IPS-NIHi7 (cell line): ENCODE measurements around the gene ODR4.
"Not testable (repeated sequence)": the region's sequence is repeated elsewhere in the genome, so short reads cannot be mapped to it uniquely, and the experiment has no call there.

Source experiments
- DNase-seq: peaks from one replicate; pipeline ENCODE4 v3.0.0; 2012; ENCODE audit warnings: mixed read lengths; ENCODE audit errors: extremely low spot score

Gene ODR4

GRCh38 chr1:186375152-186375928 is at the start of gene ODR4, which contains the start of gene TPR:
ODR4 (plus strand) TSS chr1:186375838; CDS start chr1:186379786, 3,948 bp downstream.
TPR (minus strand) TSS chr1:186375253; CDS start chr1:186375028, 225 bp downstream.
- peak; percentile 91 for DNase-seq

GRCh38 chr1:186326009-186326408 is 49.6 kb upstream of the ODR4 start:
- no peak for DNase-seq

- no peak for DNase-seq
Measured at GRCh38 chr1:186327331-186327730, 48.3 kb upstream of the ODR4 start.

GRCh38 chr1:186330758-186331157 is 44.9 kb upstream of the ODR4 start:
- no peak for DNase-seq

- no peak for DNase-seq
Measured at GRCh38 chr1:186337554-186337953, 38.1 kb upstream of the ODR4 start.

GRCh38 chr1:186340772-186341171 is 34.9 kb upstream of the ODR4 start:
- DNase-seq: no peak

GRCh38 chr1:186347837-186348691 is 27.6 kb upstream of the ODR4 start:
- not testable (repeated sequence) for DNase-seq

- DNase-seq: peak; percentile 20
Measured at GRCh38 chr1:186374303-186375151, 1.1 kb upstream of the ODR4 start.

DNA sequence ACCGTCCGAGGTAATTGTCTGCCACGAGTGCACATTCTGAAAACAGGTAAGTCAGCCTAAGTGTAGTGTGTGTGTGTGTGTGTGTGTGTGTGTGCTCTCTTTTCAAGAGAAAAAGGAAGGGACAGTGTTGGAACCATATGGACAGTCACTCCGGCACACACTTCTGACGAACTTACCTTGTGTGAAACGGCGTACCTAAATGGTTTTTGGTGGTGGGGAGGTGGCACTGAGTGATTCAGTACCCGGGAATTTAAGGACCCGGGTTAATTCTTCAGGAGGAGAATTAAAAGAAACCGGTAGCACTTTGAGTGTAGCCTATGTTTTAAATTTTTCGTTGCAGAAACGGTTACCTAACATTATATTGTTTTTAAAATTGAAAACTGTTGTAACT is 286 bp downstream of the ODR4 start:
- no peak for DNase-seq

GRCh38 chr1:186386725-186387383 is 11.2 kb downstream of the ODR4 start:
- DNase-seq: no peak

DNA sequence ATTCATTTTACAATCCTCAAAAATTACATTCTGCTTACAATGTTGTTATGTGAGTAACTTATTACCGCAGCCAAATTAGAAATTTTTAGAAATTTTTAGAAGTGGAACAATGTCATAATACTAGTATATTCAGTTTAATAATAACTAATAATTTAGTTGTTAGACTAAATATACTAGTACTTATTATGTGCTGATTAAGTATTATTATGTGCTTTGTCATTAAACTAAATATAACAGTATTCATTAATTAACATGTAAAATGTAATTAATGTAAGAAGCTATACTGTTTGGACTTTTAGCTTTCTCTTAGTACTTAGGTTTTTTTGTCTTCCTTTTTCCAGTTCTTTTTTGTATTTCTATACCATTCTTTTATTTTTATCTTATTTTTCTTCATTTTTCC is 15.3 kb downstream of the ODR4 start:
- DNase-seq: no peak

DNA sequence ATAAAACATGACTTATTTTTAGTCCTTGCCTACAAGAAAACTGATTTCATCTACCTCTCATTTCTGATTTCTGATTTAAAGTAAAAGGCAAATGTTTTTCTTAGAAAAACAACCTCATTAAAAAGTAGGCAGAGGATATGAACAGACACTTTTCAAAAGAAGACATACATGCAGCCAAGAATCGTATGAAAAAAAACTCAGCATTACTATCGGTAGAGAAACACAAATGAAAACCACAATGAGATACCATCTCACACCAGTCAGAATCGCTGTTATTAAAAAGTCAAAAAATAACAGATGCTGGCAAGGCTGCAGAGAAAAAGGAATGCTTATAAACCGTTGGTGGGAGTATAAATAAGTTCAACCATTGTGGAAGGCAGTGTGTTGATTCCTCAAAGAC is 16.2 kb downstream of the ODR4 start:
- DNase-seq: no peak

GRCh38 chr1:186392711-186393110 is 17.1 kb downstream of the ODR4 start:
- DNase-seq: not testable (repeated sequence)

DNA sequence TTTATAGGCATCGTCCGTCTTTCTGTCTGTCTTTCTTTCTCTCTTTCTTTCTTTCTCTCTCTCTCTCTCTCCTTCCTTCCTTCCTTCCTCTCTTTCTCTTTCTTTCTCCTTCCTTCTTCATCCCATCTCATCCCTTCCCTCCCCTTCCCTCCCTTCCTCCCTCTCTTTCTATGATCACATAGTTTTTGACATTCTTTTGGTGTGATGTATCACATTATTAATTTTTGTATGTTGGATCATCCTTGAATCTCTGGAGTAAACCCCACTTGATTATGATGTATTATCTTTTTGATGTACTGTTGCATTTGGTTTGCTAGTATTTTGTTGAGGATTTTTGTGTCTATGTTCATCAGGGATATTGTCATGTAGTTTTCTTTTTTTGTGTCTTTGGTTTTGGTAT is 25.8 kb downstream of the ODR4 start:
- not testable (repeated sequence) for DNase-seq

DNA sequence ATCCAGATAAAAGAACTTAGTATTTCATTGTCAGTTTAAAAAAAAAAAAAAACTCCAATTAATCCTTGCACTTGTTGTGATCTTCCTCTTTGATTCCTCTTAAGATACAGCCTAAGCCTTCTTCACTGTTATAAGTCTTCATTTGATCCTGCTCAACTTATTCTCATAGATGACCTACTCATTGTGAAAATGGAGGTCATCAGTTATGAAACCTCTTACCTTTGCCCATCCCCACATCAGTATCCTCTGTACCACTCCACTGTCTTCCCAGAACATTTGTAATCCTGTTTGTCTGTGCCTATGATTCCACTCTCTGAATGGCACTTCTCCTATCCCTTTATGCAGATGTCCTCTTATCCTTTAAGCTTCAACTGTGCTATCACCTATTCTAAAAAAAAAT is 28.0 kb downstream of the ODR4 start:
- DNase-seq: no peak

GRCh38 chr1:186404454-186405051 is 28.9 kb downstream of the ODR4 start:
- DNase-seq: peak; percentile 28

GRCh38 chr1:186409091-186409490 is 33.5 kb downstream of the ODR4 start:
- no peak for DNase-seq

DNA sequence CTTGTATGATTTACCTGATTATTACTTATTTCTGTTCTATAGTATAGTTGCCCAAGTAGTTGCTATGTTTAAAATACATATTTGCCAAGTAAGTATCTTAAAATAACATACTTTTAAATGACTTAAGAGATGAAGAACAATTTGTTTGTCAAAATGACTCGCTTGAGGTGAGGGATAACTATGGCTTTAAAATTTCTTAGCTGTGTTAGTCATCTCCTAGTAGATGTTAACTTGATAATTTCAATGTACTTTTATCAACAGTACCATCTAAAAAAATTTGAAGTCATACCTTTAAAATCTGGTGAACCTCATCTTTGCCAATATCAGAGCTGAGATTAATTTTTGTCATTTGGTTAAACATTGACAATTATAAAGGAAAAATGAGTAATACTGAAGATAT is 37.7 kb downstream of the ODR4 start:
- no peak for DNase-seq

DNA sequence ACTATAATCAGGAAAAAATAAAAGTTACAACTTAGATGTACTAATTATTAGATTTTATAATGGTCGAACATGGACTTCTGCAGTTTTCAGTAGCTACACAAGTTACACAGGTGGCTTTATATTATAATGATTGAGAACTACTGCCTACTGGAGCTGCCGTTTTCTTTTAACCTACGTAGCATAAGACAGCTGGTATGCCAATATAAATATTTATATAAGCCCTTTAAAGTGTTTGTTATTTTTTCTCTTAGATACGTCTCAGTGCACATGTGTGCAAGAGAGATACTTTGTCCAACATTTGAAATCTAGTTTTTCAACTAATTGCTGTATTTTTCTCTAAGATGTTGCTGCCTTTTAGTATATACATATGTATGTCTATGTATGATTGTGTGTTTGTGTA is 42.9 kb downstream of the ODR4 start:
- no peak for DNase-seq

DNA sequence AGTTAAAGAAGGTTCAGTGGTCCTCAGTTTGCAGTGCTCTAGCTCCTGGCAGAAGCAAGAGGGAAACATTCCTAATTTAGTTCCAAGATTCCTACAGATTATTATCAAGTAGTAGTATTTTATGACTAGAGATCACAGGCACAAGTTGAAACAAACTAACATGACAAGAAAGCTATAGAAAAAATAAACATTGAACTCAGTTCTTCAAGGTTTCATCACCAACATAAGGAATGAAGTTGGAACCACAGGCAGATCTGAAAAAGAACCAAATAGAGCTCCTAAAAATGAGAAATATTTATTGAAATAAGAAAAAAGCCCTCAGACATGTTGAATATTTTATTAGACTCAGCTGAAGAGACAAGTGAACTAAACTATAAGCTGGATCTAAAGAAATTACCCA is 44.7 kb downstream of the ODR4 start:
- DNase-seq: no peak

GRCh38 chr1:186420923-186421322 is 45.3 kb downstream of the ODR4 start:
- no peak for DNase-seq
